Progenitor cell of endocrine pancreas (in vitro differentiated cells): ENCODE measurements around the gene TSPAN5. TPM values are rescaled to one million over a fixed set of nuclear protein-coding genes. Genes with fewer than 3 reads are reported as not detected.
"Not testable (repeated sequence)": the region's sequence is repeated elsewhere in the genome, so short reads cannot be mapped to it uniquely, and the experiment has no call there.

ENCODE experiments used
- DNase-seq: peaks from one replicate; pipeline ENCODE4 v3.0.0; 2021; ENCODE audit warnings: low spot score; ENCODE audit not compliant: unreplicated experiment
- H3K27ac Mint-ChIP-seq: 2 replicates; pipeline ENCODE4 v1.8.0; 2021; ENCODE audit warnings: mild to moderate bottlenecking, moderate library complexity, mixed read lengths
- H3K27me3 Mint-ChIP-seq: 2 replicates; pipeline ENCODE4 v1.8.0; 2021; ENCODE audit warnings: mixed read lengths
- H3K36me3 Mint-ChIP-seq: 2 replicates; pipeline ENCODE4 v1.8.0; 2022; ENCODE audit warnings: mixed read lengths; ENCODE audit not compliant: insufficient read depth
- H3K4me1 Mint-ChIP-seq: 2 replicates; pipeline ENCODE4 v1.8.0; 2021; ENCODE audit warnings: low read depth, mixed read lengths
- H3K4me3 Mint-ChIP-seq: 2 replicates; pipeline ENCODE4 v1.8.0; 2021; ENCODE audit warnings: low read depth, mild to moderate bottlenecking, moderate library complexity, mixed read lengths
- H3K9me3 Mint-ChIP-seq: 2 replicates; pipeline ENCODE4 v1.8.0; 2021; ENCODE audit warnings: low read depth, mixed read lengths
- CTCF ChIP-seq: fragments of 200-600 bp; sonication (generic); IDR thresholded peaks from one replicate; pipeline ENCODE4 v1.5.0; 2021; ENCODE audit warnings: antibody characterized with exemption, mild to moderate bottlenecking; ENCODE audit not compliant: unreplicated experiment
- total RNA-seq: library from RNA; stranded (reverse); gene quantifications from 2 replicates; pipeline ENCODE4 v1.2.1, GENCODE V29; 2021

TSPAN5 gene
- total RNA-seq, 1 donor from 2014 or later, result 6.1 TPM

GRCh38 chr4:98542011-98542410 lies 116.4 kb downstream of the TSPAN5 start:
- Mint-ChIP-seq H3K9me3 (no peaks in the 10 kb centered on the region), H3K4me3 (no peak overlapping the region), H3K4me1 (no peaks in the 10 kb centered on the region), H3K27ac (no peak overlapping the region), H3K27me3 (no peaks in the 10 kb centered on the region), H3K36me3 (no peaks in the 10 kb centered on the region)
- no peak for TF ChIP-seq CTCF
- no peak for DNase-seq

DNA sequence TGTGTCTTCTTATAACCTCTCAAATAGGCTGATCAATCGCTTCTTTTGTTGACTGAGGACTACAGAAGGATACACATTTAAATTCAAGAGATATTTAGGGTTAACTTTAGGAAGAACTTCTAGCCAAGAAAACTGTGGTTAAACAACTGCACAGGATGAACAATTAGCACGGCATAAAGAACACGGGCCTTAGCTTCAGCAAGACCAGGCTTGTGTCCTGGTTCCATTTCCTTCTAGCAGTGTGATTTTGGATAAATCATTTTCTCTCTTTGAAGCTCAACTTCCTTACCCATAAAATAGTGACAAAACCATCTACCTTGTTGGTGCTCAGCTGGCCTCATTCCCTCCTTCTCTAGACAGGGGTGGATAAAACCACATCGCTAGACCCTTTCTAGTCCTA lies 117.6 kb downstream of the TSPAN5 start:
- no peak overlapping the region for H3K27ac Mint-ChIP-seq
- no peaks in the 10 kb centered on the region for H3K27me3 Mint-ChIP-seq
- no peaks in the 10 kb centered on the region for H3K36me3 Mint-ChIP-seq

GRCh38 chr4:98539741-98540140 lies 118.7 kb downstream of the TSPAN5 start:
- Mint-ChIP-seq H3K4me1 (no peaks in the 10 kb centered on the region), H3K9me3 (peaks cover 4% of the 10 kb centered on the region), H3K27me3 (no peaks in the 10 kb centered on the region), H3K4me3 (no peak overlapping the region), H3K36me3 (no peaks in the 10 kb centered on the region), H3K27ac (no peak overlapping the region)
- DNase-seq, result no peak
- TF ChIP-seq CTCF, result no peak

More for the DNA sequence above, 117.6 kb downstream of the TSPAN5 start:
- TF ChIP-seq CTCF, result no peak
- Mint-ChIP-seq H3K4me3 (no peak overlapping the region), H3K9me3 (no peaks in the 10 kb centered on the region), H3K4me1 (no peaks in the 10 kb centered on the region)
- no peak for DNase-seq

GRCh38 chr4:98539299-98539698 lies 119.1 kb downstream of the TSPAN5 start:
- Mint-ChIP-seq H3K4me1 (no peaks in the 10 kb centered on the region), H3K36me3 (no peaks in the 10 kb centered on the region), H3K4me3 (no peak overlapping the region), H3K27me3 (no peaks in the 10 kb centered on the region), H3K27ac (no peak overlapping the region), H3K9me3 (peaks cover 4% of the 10 kb centered on the region)
- TF ChIP-seq CTCF, result no peak
- no peak for DNase-seq

GRCh38 chr4:98536631-98537030 lies 121.8 kb downstream of the TSPAN5 start:
- peaks cover 12% of the 10 kb centered on the region for H3K9me3 Mint-ChIP-seq
- no peak overlapping the region for H3K27ac Mint-ChIP-seq
- no peak for TF ChIP-seq CTCF
- no peaks in the 10 kb centered on the region for H3K36me3 Mint-ChIP-seq
- no peak overlapping the region for H3K4me3 Mint-ChIP-seq
- no peaks in the 10 kb centered on the region for H3K4me1 Mint-ChIP-seq
- DNase-seq, result no peak
- no peaks in the 10 kb centered on the region for H3K27me3 Mint-ChIP-seq

DNA sequence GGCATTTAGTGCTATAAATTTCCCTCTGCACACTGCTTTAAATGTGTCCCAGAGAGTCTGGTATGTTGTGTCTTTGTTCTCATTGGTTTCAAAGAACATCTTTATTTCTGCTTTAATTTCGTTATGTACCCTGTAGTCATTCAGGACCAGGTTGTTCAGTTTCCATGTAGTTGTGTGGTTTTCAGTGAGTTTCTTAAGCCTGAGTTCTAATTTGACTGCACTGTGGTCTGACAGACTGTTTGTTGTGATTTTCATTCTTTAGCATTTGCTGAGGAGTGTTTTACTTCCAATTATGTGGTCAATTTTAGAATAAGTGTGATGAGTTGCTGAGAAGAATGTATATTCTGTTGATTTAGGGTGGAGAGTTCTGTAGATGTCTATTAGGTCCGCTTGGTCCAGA lies 124.3 kb downstream of the TSPAN5 start:
- H3K9me3 Mint-ChIP-seq, result peaks cover 13% of the 10 kb centered on the region
- not testable (repeated sequence) for DNase-seq, H3K36me3 Mint-ChIP-seq, H3K4me3 Mint-ChIP-seq, H3K27me3 Mint-ChIP-seq, H3K4me1 Mint-ChIP-seq, H3K27ac Mint-ChIP-seq
